ENCODE data around the gene NCAM1. TPM values are rescaled to one million over a fixed set of nuclear protein-coding genes. Genes with fewer than 3 reads are reported as not detected.

NCAM1 gene
- total RNA-seq, 4 donors from 2014 or later: 7.2 to 18.6 (median 14.4) TPM

GRCh38 chr11:113184498-113184897, 223.3 kb downstream of the NCAM1 start:
- in situ Hi-C loops (cut with MboI; ENCODE audit: low pct_ligation_motif_present in 1 of 4, low pct_unique_long_range_greater_than_20kb in 1 of 4, low sequenced_read_pairs in 3 of 4) (no loop called here), intact Hi-C loops (cut with DNase I; ENCODE audit: low total_unique reads) (no loop called here)
- TF ChIP-seq EP300 (IDR thresholded peaks at IDR 0.05; ENCODE audit: low read depth) (no peak), POLR2AphosphoS5 (IDR thresholded peaks at IDR 0.05) (no peak), POLR2A (IDR thresholded peaks at IDR 0.05) (no peak), CTCF (IDR thresholded peaks at IDR 0.05) (no peak)
- Histone ChIP-seq H3K36me3 (no peaks in the 10 kb centered on the region), H3K27me3 (no peaks in the 10 kb centered on the region), H3K4me3 (no peak overlapping the region), H3K27ac (no peak overlapping the region), H3K9me3 (no peaks in the 10 kb centered on the region), H3K4me1 (peaks cover 0 to 4% (median 0%) of the 10 kb centered on the region in 4 donors)
- WGBS, 2 donors (ENCODE audit: low coverage in 1 of 2): 66 to 83% methylated on average over 5 of the region's 5 CpGs
- DNase-seq: no peak

GRCh38 chr11:113188371-113188834, 227.2 kb downstream of the NCAM1 start:
- Histone ChIP-seq H3K36me3 (no peaks in the 10 kb centered on the region), H3K9me3 (no peaks in the 10 kb centered on the region), H3K4me1 (peaks cover 0 to 9% (median 2%) of the 10 kb centered on the region in 4 donors), H3K4me3 (no peak overlapping the region), H3K27me3 (no peaks in the 10 kb centered on the region), H3K27ac (no peak overlapping the region)
- intact Hi-C loops (cut with DNase I; ENCODE audit: low total_unique reads) (no loop called here), in situ Hi-C loops (cut with MboI; ENCODE audit: low pct_ligation_motif_present in 1 of 4, low pct_unique_long_range_greater_than_20kb in 1 of 4, low sequenced_read_pairs in 3 of 4) (no loop called here)
- DNase-seq: no peak
- no peak for TF ChIP-seq EP300 (IDR thresholded peaks at IDR 0.05; ENCODE audit: low read depth)
- no peak for TF ChIP-seq POLR2A (IDR thresholded peaks at IDR 0.05)
- TF ChIP-seq POLR2AphosphoS5 (IDR thresholded peaks at IDR 0.05): no peak
- TF ChIP-seq CTCF (IDR thresholded peaks at IDR 0.05): no peak

DNA sequence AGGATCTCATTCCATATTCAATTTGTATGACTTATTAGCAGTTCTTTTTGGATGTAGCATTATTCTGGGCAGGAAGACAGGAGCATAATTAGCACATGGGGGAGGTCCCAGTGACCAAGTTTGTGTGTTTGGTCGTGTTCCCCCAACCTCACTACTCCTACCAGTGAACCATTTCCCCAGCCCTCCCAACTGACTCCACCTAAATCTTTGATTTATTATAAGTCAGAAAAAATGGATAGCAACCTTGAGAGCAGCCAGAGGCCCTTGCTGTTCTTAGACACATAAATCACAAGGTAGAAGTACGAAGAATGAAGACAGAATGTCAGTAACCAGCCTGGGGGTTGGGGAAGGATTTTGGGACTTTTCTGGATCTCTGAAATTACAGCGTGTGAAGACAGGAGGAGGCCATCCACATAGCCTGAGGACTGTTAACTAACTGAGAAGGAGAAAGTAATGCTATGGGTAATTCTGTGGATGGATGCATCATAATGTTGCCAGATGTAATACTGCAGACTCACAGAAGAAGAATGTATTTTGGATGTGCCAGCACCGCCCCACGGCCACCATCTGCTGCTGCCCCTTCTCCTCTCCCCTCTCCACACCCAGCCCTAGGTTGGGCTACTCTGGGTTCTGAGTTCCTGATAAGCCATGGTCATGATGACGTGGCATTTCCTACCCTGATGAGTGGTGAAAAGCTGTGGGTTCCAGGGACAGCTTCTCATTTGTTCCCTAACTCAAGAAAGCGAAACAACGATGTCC, 228.9 kb downstream of the NCAM1 start:
- no peak overlapping the region for H3K4me3 ChIP-seq
- no peak overlapping the region for H3K27ac ChIP-seq
- TF ChIP-seq CTCF (IDR thresholded peaks at IDR 0.05) (no peak), EP300 (IDR thresholded peaks at IDR 0.05; ENCODE audit: low read depth) (no peak), POLR2A (IDR thresholded peaks at IDR 0.05) (no peak), POLR2AphosphoS5 (IDR thresholded peaks at IDR 0.05) (no peak)
- peaks cover 0 to 13% (median 2%) of the 10 kb centered on the region in 4 donors for H3K4me1 ChIP-seq
- DNase-seq: no peak
- no peaks in the 10 kb centered on the region for H3K9me3 ChIP-seq
- H3K27me3 ChIP-seq: no peaks in the 10 kb centered on the region
- in situ Hi-C loops (cut with MboI; ENCODE audit: low pct_ligation_motif_present in 1 of 4, low pct_unique_long_range_greater_than_20kb in 1 of 4, low sequenced_read_pairs in 3 of 4) (no loop called here), intact Hi-C loops (cut with DNase I; ENCODE audit: low total_unique reads) (no loop called here)
- WGBS, 2 donors (ENCODE audit: low coverage in 1 of 2): 53 to 58% methylated on average over 2 to 8 of the region's 8 CpGs
- no peaks in the 10 kb centered on the region for H3K36me3 ChIP-seq

GRCh38 chr11:113192121-113192925, 231.1 kb downstream of the NCAM1 start:
- 20 to 50% methylated on average over 3 to 8 of the region's 8 CpGs for WGBS, 2 donors (ENCODE audit: low coverage in 1 of 2)
- no peaks in the 10 kb centered on the region for H3K36me3 ChIP-seq
- DNase-seq: no peak
- intact Hi-C loops (cut with DNase I; ENCODE audit: low total_unique reads): no loop called here
- TF ChIP-seq CTCF (IDR thresholded peaks at IDR 0.05): no peak
- no peak for TF ChIP-seq EP300 (IDR thresholded peaks at IDR 0.05; ENCODE audit: low read depth)
- TF ChIP-seq POLR2AphosphoS5 (IDR thresholded peaks at IDR 0.05): no peak
- no peak for TF ChIP-seq POLR2A (IDR thresholded peaks at IDR 0.05)
- H3K27ac ChIP-seq: no peak overlapping the region
- in situ Hi-C loops (cut with MboI; ENCODE audit: low pct_ligation_motif_present in 1 of 4, low pct_unique_long_range_greater_than_20kb in 1 of 4, low sequenced_read_pairs in 3 of 4): no loop called here
- peaks cover 0 to 13% (median 2%) of the 10 kb centered on the region in 4 donors for H3K4me1 ChIP-seq
- no peaks in the 10 kb centered on the region for H3K27me3 ChIP-seq
- no peak overlapping the region for H3K4me3 ChIP-seq
- no peaks in the 10 kb centered on the region for H3K9me3 ChIP-seq

Measured in transverse colon (tissue), 4 donors.